ENCODE measurements around the gene IL32. TPM values are rescaled to one million over a fixed set of nuclear protein-coding genes. Genes with fewer than 3 reads are reported as not detected.

Gene IL32
- total and polyA plus RNA-seq, 2 experiments from 2014 or later, result 110 to 124 TPM

DNA sequence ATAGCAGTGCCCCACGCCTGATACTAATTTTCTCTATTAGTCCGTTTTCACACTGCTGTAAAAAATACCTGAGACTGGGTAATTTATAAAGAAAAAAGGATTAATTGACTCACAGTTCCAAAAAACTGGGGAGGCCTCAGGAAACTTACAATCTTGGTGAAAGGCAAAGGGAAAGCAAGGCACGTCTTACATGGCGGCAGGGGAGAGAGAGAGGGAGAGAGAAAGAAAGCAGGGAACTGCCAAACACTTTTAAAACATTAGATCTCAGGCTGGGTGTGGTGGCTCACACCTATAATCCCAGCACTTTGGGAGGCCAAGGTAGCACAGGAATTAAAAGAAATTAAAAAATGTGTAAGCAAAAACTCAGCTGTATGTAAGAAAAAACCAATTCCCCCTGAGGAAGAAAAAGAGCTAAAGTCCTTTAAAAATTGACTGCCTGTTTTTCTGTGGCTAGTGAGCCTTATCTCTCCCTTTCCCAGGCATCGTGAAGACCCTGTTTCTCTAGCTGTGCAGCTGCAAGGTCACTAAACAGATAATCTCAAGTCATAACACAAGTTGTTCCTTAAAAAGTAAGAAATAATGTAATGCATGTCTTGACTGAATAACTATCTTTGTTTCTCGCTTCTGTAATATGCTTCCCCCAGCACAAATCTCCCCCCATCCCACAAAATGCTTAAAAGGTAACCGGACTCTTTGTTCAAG, 19.7 kb downstream of the IL32 start:
- Histone ChIP-seq H3K9me2 (replicated peaks; ENCODE audit: insufficient read depth) (no peaks in the 10 kb centered on the region), H4K20me1 (ENCODE audit: insufficient read depth, poor library complexity, severe bottlenecking) (no peaks in the 10 kb centered on the region), H3K4me3 (no peak overlapping the region), H2AFZ (no peak overlapping the region), H3K36me3 (replicated peaks; ENCODE audit: insufficient read depth, low read depth) (no peaks in the 10 kb centered on the region), H3K27me3 (no peaks in the 10 kb centered on the region), H3K79me2 (no peaks in the 10 kb centered on the region), H3K4me2 (no peak overlapping the region), H3K9me3 (ENCODE audit: low read depth) (no peaks in the 10 kb centered on the region), H3K27ac (no peak overlapping the region), H3K4me1 (ENCODE audit: insufficient read depth) (peaks cover 7% of the 10 kb centered on the region)
- TF ChIP-seq EZH2phosphoT487 (IDR thresholded peaks at IDR 0.05; ENCODE audit: low read depth, severe bottlenecking, unreplicated experiment) (no peak), EZH2 (IDR thresholded peaks at IDR 0.05; ENCODE audit: borderline replicate concordance) (no peak), CTCF (IDR thresholded peaks at IDR 0.05; ENCODE audit: poor library complexity) (no peak)
- WGBS (ENCODE audit: low lambda C conversion rate, missing lambda C conversion rate), result 78% methylated on average over 7 of the region's 7 CpGs
- DNase-seq (ENCODE audit: low spot score), result no peak

DNA sequence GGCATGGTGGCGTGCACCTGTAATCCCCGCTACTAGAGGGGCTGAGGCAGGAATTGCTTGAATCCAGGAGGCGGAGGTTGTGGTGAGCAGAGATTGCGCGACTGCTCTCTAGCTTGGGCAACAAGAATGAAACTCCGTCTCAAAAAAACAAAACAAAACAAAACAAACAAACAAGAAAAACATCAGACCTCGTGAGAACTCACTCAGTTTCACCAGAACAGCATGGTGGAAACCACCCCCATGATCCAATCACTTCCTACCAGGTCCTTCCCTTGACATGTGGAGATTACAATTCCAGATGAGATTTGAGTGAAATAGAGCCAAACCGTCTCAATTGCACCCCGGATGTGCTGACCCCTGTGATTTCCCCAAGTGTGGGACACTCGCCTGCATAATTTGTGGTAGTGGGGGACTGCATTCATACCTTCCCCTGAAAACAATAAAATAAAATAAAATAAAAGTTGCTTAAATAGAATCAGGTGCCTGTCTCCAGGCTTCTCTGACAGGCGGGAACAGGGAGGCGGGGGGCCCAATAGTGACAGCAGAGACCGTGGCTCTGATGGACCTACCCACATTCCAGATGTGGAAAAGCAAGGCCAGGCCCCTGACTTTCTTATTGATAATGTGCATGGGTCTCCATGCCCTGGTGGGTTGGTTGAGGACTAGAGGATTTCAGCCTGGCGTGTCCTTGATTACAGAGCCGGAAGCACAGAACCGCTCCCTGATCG, 20.6 kb downstream of the IL32 start:
- TF ChIP-seq EZH2phosphoT487 (IDR thresholded peaks at IDR 0.05; ENCODE audit: low read depth, severe bottlenecking, unreplicated experiment), result no peak
- no peak overlapping the region for H3K4me3 ChIP-seq
- no peak overlapping the region for H3K27ac ChIP-seq

DNA sequence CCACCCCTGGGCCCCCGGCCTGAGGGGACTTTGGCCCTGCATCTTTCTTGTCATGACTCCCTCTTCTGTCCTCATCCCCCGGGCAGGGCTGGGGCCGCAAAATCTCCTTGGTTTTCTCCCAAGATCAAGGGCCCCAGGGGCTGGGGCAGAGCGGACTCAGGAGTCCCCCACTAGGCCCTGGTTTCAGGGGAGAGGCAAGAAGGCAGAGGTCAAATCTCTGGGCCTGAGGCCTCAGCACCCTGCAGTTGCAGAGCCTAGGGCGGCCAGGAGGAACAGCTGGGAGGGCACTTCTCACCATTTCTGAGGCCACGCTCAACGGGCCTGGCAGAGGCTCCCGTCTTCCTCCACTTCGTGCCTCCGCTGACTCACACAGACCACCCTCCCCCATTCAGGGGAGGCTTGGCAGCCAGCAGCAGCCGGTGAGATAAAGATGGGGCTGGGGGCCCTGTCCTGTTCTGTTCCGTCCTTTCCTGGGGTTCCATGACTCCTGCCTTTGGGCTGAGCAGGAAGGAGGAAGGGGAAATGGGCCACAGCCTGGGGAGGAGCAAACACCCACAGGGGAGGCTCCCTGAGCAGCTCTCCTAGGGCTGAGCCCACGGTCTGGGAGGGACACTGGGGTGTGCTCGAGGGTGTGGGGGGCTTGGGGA, 21.3 kb downstream of the IL32 start:
- H4K20me1 ChIP-seq (ENCODE audit: insufficient read depth, poor library complexity, severe bottlenecking), result no peaks in the 10 kb centered on the region
- H3K27me3 ChIP-seq, result no peaks in the 10 kb centered on the region
- no peak for DNase-seq (ENCODE audit: low spot score)
- H3K27ac ChIP-seq, result peak overlapping the region; percentile 65
- H3K79me2 ChIP-seq, result no peaks in the 10 kb centered on the region
- H3K4me3 ChIP-seq, result no peak overlapping the region
- H3K4me2 ChIP-seq, result peak overlapping the region; percentile 51
- WGBS (ENCODE audit: low lambda C conversion rate, missing lambda C conversion rate), result 75% methylated on average over 12 of the region's 14 CpGs
- H3K4me1 ChIP-seq (ENCODE audit: insufficient read depth), result peaks cover 7% of the 10 kb centered on the region
- no peak overlapping the region for H2AFZ ChIP-seq
- no peaks in the 10 kb centered on the region for H3K36me3 ChIP-seq (replicated peaks; ENCODE audit: insufficient read depth, low read depth)
- H3K9me2 ChIP-seq (replicated peaks; ENCODE audit: insufficient read depth), result no peaks in the 10 kb centered on the region
- TF ChIP-seq EZH2phosphoT487 (IDR thresholded peaks at IDR 0.05; ENCODE audit: low read depth, severe bottlenecking, unreplicated experiment) (no peak), CTCF (IDR thresholded peaks at IDR 0.05; ENCODE audit: poor library complexity) (no peak), EZH2 (IDR thresholded peaks at IDR 0.05; ENCODE audit: borderline replicate concordance) (no peak)
- H3K9me3 ChIP-seq (ENCODE audit: low read depth), result no peaks in the 10 kb centered on the region

More for the DNA sequence above, 20.6 kb downstream of the IL32 start:
- Histone ChIP-seq H3K27me3 (no peaks in the 10 kb centered on the region), H3K9me3 (ENCODE audit: low read depth) (no peaks in the 10 kb centered on the region), H2AFZ (no peak overlapping the region), H3K36me3 (replicated peaks; ENCODE audit: insufficient read depth, low read depth) (no peaks in the 10 kb centered on the region), H3K79me2 (no peaks in the 10 kb centered on the region), H4K20me1 (ENCODE audit: insufficient read depth, poor library complexity, severe bottlenecking) (no peaks in the 10 kb centered on the region), H3K4me2 (peak overlapping the region; percentile 51), H3K4me1 (ENCODE audit: insufficient read depth) (peaks cover 7% of the 10 kb centered on the region), H3K9me2 (replicated peaks; ENCODE audit: insufficient read depth) (no peaks in the 10 kb centered on the region)
- WGBS (ENCODE audit: low lambda C conversion rate, missing lambda C conversion rate), result 93% methylated on average over 17 of the region's 17 CpGs
- no peak for DNase-seq (ENCODE audit: low spot score)

Measured in hepatocyte (in vitro differentiated cells).